ENCODE results near the gene SLC49A4. TPM values are rescaled to one million over a fixed set of nuclear protein-coding genes. Genes with fewer than 3 reads are reported as not detected.

SLC49A4 gene
- total and polyA plus RNA-seq, 2 of the 13 experiments (the other 11 are each of a cell fraction or from before 2014, with no cell fraction given), result 6.5 to 16.3 TPM

DNA sequence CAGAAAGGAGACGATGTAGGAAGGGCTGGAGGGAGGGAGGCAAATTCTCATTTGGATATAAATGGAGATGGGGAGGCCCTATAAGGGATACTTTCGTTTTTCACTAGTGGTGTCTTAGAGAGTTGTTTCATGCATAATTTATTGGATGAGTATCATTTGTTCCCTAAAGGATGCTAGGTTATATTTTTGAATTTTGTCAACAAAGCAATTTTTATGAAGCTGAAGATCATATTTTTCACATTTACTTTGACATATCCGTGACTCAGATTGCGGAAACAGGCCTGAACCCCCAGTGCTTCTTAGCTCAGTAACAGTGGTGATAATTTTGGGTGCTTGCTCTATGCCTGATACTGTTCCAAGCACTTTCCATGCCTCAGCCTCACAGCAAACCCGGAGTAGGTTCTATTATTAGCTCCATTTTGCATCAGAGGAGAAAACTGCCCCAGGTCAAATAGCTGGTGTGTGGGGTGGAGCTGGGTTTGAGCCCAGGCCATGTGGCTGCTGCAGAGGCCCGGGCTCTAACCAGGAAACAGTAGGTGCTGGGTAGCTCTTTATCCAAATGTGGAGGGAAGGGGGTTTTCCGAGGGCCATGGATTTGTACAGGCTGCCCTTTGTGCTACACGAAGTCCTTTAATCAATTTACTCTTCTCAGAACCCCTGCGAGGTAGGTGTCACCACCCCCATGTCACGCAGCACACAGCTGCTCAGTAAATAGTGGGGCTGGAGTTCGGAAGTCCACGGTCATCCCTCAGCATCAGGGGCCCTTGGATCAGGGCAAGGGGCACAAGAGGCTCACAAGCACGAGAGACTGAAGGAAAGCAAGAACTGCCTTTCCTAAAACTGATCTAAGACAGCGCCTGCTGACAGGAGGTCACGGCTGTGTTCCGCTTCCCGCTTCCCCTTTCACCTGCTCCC lies 99.1 kb downstream of the SLC49A4 start (continued):
- TF ChIP-seq, protein P1, sequence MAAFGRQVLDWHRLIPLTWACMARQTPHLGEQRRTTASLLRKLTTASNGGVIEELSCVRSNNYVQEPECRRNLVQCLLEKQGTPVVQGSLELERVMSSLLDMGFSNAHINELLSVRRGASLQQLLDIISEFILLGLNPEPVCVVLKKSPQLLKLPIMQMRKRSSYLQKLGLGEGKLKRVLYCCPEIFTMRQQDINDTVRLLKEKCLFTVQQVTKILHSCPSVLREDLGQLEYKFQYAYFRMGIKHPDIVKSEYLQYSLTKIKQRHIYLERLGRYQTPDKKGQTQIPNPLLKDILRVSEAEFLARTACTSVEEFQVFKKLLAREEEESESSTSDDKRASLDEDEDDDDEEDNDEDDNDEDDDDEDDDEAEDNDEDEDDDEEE (CRISPR knock-in tag; IDR thresholded peaks at IDR 0.05), result peak; percentile 50; the same call in 1 of the 2 replicates
- TF ChIP-seq, protein P2, sequence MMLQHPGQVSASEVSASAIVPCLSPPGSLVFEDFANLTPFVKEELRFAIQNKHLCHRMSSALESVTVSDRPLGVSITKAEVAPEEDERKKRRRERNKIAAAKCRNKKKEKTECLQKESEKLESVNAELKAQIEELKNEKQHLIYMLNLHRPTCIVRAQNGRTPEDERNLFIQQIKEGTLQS (CRISPR knock-in tag; IDR thresholded peaks at IDR 0.05), result no peak
- TF ChIP-seq ZNF709 (CRISPR knock-in tag; IDR thresholded peaks at IDR 0.05) (0 out of 2 replicates have a peak, but pooled peaks have one; percentile 27), NONO (IDR thresholded peaks at IDR 0.05) (no peak), NONO (CRISPR knock-in tag; conservative IDR thresholded peaks at IDR 0.05) (peak; percentile 51; the same call in 1 of the 2 replicates), AHDC1 (CRISPR knock-in tag; IDR thresholded peaks at IDR 0.05; ENCODE audit: borderline replicate concordance) (peak; percentile 74; the same call in 1 of the 2 replicates), ZNF335 (CRISPR knock-in tag; IDR thresholded peaks at IDR 0.05) (no peak), FOSL2 (CRISPR knock-in tag; IDR thresholded peaks at IDR 0.05) (peak; percentile 65), ZBTB21 (CRISPR knock-in tag; IDR thresholded peaks at IDR 0.05) (no peak), ZNF790 (CRISPR knock-in tag; IDR thresholded peaks at IDR 0.05; ENCODE audit: borderline replicate concordance) (no peak), FOXJ3 (CRISPR knock-in tag; IDR thresholded peaks at IDR 0.05; ENCODE audit: borderline replicate concordance) (0 out of 2 replicates have a peak, but pooled peaks have one; percentile 43), KAT2B (IDR thresholded peaks at IDR 0.05; ENCODE audit: borderline replicate concordance, low read depth, low read length) (no peak), SAP130 (CRISPR knock-in tag; IDR thresholded peaks at IDR 0.05; ENCODE audit: low read depth) (peak; percentile 64), ZNF292 (CRISPR knock-in tag; IDR thresholded peaks at IDR 0.05; ENCODE audit: borderline replicate concordance, low read depth) (peak; percentile 74; the same call in 1 of the 2 replicates), RBM22 (optimal IDR thresholded peaks at IDR 0.05; ENCODE audit: low read length) (no peak), RXRA (CRISPR knock-in tag; IDR thresholded peaks at IDR 0.05) (peak; percentile 84), NCOA1 (CRISPR knock-in tag; IDR thresholded peaks at IDR 0.05) (0 out of 2 replicates have a peak, but pooled peaks have one; percentile 83)
- TF ChIP-seq, protein P3, sequence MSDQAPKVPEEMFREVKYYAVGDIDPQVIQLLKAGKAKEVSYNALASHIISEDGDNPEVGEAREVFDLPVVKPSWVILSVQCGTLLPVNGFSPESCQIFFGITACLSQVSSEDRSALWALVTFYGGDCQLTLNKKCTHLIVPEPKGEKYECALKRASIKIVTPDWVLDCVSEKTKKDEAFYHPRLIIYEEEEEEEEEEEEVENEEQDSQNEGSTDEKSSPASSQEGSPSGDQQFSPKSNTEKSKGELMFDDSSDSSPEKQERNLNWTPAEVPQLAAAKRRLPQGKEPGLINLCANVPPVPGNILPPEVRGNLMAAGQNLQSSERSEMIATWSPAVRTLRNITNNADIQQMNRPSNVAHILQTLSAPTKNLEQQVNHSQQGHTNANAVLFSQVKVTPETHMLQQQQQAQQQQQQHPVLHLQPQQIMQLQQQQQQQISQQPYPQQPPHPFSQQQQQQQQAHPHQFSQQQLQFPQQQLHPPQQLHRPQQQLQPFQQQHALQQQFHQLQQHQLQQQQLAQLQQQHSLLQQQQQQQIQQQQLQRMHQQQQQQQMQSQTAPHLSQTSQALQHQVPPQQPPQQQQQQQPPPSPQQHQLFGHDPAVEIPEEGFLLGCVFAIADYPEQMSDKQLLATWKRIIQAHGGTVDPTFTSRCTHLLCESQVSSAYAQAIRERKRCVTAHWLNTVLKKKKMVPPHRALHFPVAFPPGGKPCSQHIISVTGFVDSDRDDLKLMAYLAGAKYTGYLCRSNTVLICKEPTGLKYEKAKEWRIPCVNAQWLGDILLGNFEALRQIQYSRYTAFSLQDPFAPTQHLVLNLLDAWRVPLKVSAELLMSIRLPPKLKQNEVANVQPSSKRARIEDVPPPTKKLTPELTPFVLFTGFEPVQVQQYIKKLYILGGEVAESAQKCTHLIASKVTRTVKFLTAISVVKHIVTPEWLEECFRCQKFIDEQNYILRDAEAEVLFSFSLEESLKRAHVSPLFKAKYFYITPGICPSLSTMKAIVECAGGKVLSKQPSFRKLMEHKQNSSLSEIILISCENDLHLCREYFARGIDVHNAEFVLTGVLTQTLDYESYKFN (CRISPR knock-in tag; conservative IDR thresholded peaks at IDR 0.05), result peak; percentile 96

Measured in HepG2 (cell line).